ENCODE data around the gene SH3D19.
"Not testable (repeated sequence)": the region's sequence is repeated elsewhere in the genome, so short reads cannot be mapped to it uniquely, and the experiment has no call there.

SH3D19 gene

GRCh38 chr4:151287409-151287808, 38.0 kb downstream of the SH3D19 start:
- Mint-ChIP-seq H3K4me3 (no peak overlapping the region), H3K4me1 (no peaks in the 10 kb centered on the region), H3K36me3 (ENCODE audit: insufficient read depth) (no peaks in the 10 kb centered on the region), H3K27me3 (peaks cover 17% of the 10 kb centered on the region), H3K27ac (ENCODE audit: low read depth) (no peak overlapping the region), H3K9me3 (no peaks in the 10 kb centered on the region)
- ATAC-seq (replicated peaks; ENCODE audit: extremely low read depth, poor library complexity, severe bottlenecking) (no peak), DNase-seq (ENCODE audit: low spot score in 2 of 2) (no peak)

- ATAC-seq (replicated peaks; ENCODE audit: extremely low read depth, poor library complexity, severe bottlenecking) (no peak), DNase-seq (ENCODE audit: low spot score in 2 of 2) (no peak)
- Mint-ChIP-seq H3K4me1 (no peaks in the 10 kb centered on the region), H3K36me3 (ENCODE audit: insufficient read depth) (no peaks in the 10 kb centered on the region), H3K9me3 (no peaks in the 10 kb centered on the region), H3K27me3 (peaks cover 21% of the 10 kb centered on the region), H3K27ac (ENCODE audit: low read depth) (no peak overlapping the region), H3K4me3 (no peak overlapping the region)
Measured at GRCh38 chr4:151284534-151285245, 40.7 kb downstream of the SH3D19 start.

- Mint-ChIP-seq H3K27ac (ENCODE audit: low read depth) (no peak within 1 kb of the TSS), H3K36me3 (ENCODE audit: insufficient read depth) (peaks cover 2% of the 10 kb centered on the region), H3K4me3 (no peak within 1 kb of the TSS), H3K27me3 (peaks cover 38% of the 10 kb centered on the region), H3K9me3 (no peaks in the 10 kb centered on the region), H3K4me1 (no peaks in the 10 kb centered on the region)
- DNase-seq (ENCODE audit: low spot score in 2 of 2) (no peak), ATAC-seq (replicated peaks; ENCODE audit: extremely low read depth, poor library complexity, severe bottlenecking) (no peak)
Measured at GRCh38 chr4:151276787-151277562, 48.4 kb downstream of the SH3D19 start, which contains the start of gene PRSS48. TSS of gene PRSS48 (plus strand) at chr4:151277161. CDS start at chr4:151277173, 12 bp downstream.

GRCh38 chr4:151268905-151269304, 56.5 kb downstream of the SH3D19 start:
- not testable (repeated sequence) for H3K27ac Mint-ChIP-seq (ENCODE audit: low read depth)
- H3K27me3 Mint-ChIP-seq = peaks cover 37% of the 10 kb centered on the region

GRCh38 chr4:151267822-151268535, 57.4 kb downstream of the SH3D19 start:
- Mint-ChIP-seq H3K27me3 (peaks cover 39% of the 10 kb centered on the region), H3K9me3 (peaks cover 8% of the 10 kb centered on the region), H3K27ac (ENCODE audit: low read depth) (no peak overlapping the region), H3K4me3 (no peak overlapping the region), H3K4me1 (no peaks in the 10 kb centered on the region), H3K36me3 (ENCODE audit: insufficient read depth) (no peaks in the 10 kb centered on the region)
- ATAC-seq (replicated peaks; ENCODE audit: extremely low read depth, poor library complexity, severe bottlenecking) (no peak), DNase-seq (ENCODE audit: low spot score in 2 of 2) (no peak)

More at GRCh38 chr4:151268905-151269304, 56.5 kb downstream of the SH3D19 start:
- not testable (repeated sequence) for H3K36me3 Mint-ChIP-seq (ENCODE audit: insufficient read depth); H3K4me1 Mint-ChIP-seq; H3K9me3 Mint-ChIP-seq; ATAC-seq (replicated peaks; ENCODE audit: extremely low read depth, poor library complexity, severe bottlenecking); DNase-seq (ENCODE audit: low spot score in 2 of 2); H3K4me3 Mint-ChIP-seq

GRCh38 chr4:151267104-151267503, 58.3 kb downstream of the SH3D19 start:
- H3K4me3 Mint-ChIP-seq = no peak overlapping the region
- DNase-seq (ENCODE audit: low spot score in 2 of 2) (no peak), ATAC-seq (replicated peaks; ENCODE audit: extremely low read depth, poor library complexity, severe bottlenecking) (no peak)
- peaks cover 35% of the 10 kb centered on the region for H3K27me3 Mint-ChIP-seq
- H3K9me3 Mint-ChIP-seq = peaks cover 8% of the 10 kb centered on the region
- H3K27ac Mint-ChIP-seq (ENCODE audit: low read depth) = no peak overlapping the region
- H3K4me1 Mint-ChIP-seq = no peaks in the 10 kb centered on the region
- H3K36me3 Mint-ChIP-seq (ENCODE audit: insufficient read depth) = no peaks in the 10 kb centered on the region

- Mint-ChIP-seq H3K4me3 (no peak overlapping the region), H3K9me3 (peaks cover 8% of the 10 kb centered on the region), H3K27me3 (peaks cover 34% of the 10 kb centered on the region), H3K36me3 (ENCODE audit: insufficient read depth) (no peaks in the 10 kb centered on the region), H3K4me1 (no peaks in the 10 kb centered on the region), H3K27ac (ENCODE audit: low read depth) (no peak overlapping the region)
- DNase-seq (ENCODE audit: low spot score in 2 of 2) (no peak), ATAC-seq (replicated peaks; ENCODE audit: extremely low read depth, poor library complexity, severe bottlenecking) (no peak)
Measured at GRCh38 chr4:151266497-151266896, 58.9 kb downstream of the SH3D19 start.

- ATAC-seq (replicated peaks; ENCODE audit: extremely low read depth, poor library complexity, severe bottlenecking) (no peak), DNase-seq (ENCODE audit: low spot score in 2 of 2) (no peak)
- Mint-ChIP-seq H3K4me3 (no peak overlapping the region), H3K27ac (ENCODE audit: low read depth) (no peak overlapping the region), H3K9me3 (peaks cover 8% of the 10 kb centered on the region), H3K4me1 (no peaks in the 10 kb centered on the region), H3K36me3 (ENCODE audit: insufficient read depth) (no peaks in the 10 kb centered on the region), H3K27me3 (peaks cover 50% of the 10 kb centered on the region)
Measured at GRCh38 chr4:151263455-151263854, 62.0 kb downstream of the SH3D19 start.

- Mint-ChIP-seq H3K27ac (ENCODE audit: low read depth) (no peak overlapping the region), H3K27me3 (peaks cover 54% of the 10 kb centered on the region), H3K4me1 (no peaks in the 10 kb centered on the region), H3K36me3 (ENCODE audit: insufficient read depth) (no peaks in the 10 kb centered on the region), H3K9me3 (no peaks in the 10 kb centered on the region), H3K4me3 (no peak overlapping the region)
- ATAC-seq (replicated peaks; ENCODE audit: extremely low read depth, poor library complexity, severe bottlenecking) (no peak), DNase-seq (ENCODE audit: low spot score in 2 of 2) (no peak)
Measured at GRCh38 chr4:151260526-151260925, 64.9 kb downstream of the SH3D19 start.

- no peak overlapping the region for H3K27ac Mint-ChIP-seq (ENCODE audit: low read depth)
- no peak overlapping the region for H3K4me3 Mint-ChIP-seq
- no peaks in the 10 kb centered on the region for H3K9me3 Mint-ChIP-seq
- ATAC-seq (replicated peaks; ENCODE audit: extremely low read depth, poor library complexity, severe bottlenecking) (no peak), DNase-seq (ENCODE audit: low spot score in 2 of 2) (no peak)
- H3K27me3 Mint-ChIP-seq = peaks cover 54% of the 10 kb centered on the region
- no peaks in the 10 kb centered on the region for H3K36me3 Mint-ChIP-seq (ENCODE audit: insufficient read depth)
- H3K4me1 Mint-ChIP-seq = no peaks in the 10 kb centered on the region
Measured at GRCh38 chr4:151259752-151260151, 65.7 kb downstream of the SH3D19 start.

GRCh38 chr4:151257704-151258103, 67.7 kb downstream of the SH3D19 start:
- ATAC-seq (replicated peaks; ENCODE audit: extremely low read depth, poor library complexity, severe bottlenecking) (no peak), DNase-seq (ENCODE audit: low spot score in 2 of 2) (no peak)
- no peak overlapping the region for H3K4me3 Mint-ChIP-seq
- no peaks in the 10 kb centered on the region for H3K4me1 Mint-ChIP-seq
- H3K36me3 Mint-ChIP-seq (ENCODE audit: insufficient read depth) = no peaks in the 10 kb centered on the region
- H3K27ac Mint-ChIP-seq (ENCODE audit: low read depth) = no peak overlapping the region
- no peaks in the 10 kb centered on the region for H3K9me3 Mint-ChIP-seq
- H3K27me3 Mint-ChIP-seq = peaks cover 49% of the 10 kb centered on the region

- no peaks in the 10 kb centered on the region for H3K36me3 Mint-ChIP-seq (ENCODE audit: insufficient read depth)
- no peaks in the 10 kb centered on the region for H3K9me3 Mint-ChIP-seq
- no peaks in the 10 kb centered on the region for H3K4me1 Mint-ChIP-seq
- ATAC-seq (replicated peaks; ENCODE audit: extremely low read depth, poor library complexity, severe bottlenecking) (no peak), DNase-seq (ENCODE audit: low spot score in 2 of 2) (no peak)
- H3K4me3 Mint-ChIP-seq = no peak overlapping the region
- no peak overlapping the region for H3K27ac Mint-ChIP-seq (ENCODE audit: low read depth)
- H3K27me3 Mint-ChIP-seq = peaks cover 38% of the 10 kb centered on the region
Measured at GRCh38 chr4:151256134-151256533, 69.3 kb downstream of the SH3D19 start.

Measured in central memory CD8-positive, alpha-beta T cell (primary cell).